ENCODE measurements around the gene KIF22.

Gene KIF22

GRCh38 chr16:29837841-29838240, 47.3 kb downstream of the KIF22 start:
- TF ChIP-seq, protein P1, sequence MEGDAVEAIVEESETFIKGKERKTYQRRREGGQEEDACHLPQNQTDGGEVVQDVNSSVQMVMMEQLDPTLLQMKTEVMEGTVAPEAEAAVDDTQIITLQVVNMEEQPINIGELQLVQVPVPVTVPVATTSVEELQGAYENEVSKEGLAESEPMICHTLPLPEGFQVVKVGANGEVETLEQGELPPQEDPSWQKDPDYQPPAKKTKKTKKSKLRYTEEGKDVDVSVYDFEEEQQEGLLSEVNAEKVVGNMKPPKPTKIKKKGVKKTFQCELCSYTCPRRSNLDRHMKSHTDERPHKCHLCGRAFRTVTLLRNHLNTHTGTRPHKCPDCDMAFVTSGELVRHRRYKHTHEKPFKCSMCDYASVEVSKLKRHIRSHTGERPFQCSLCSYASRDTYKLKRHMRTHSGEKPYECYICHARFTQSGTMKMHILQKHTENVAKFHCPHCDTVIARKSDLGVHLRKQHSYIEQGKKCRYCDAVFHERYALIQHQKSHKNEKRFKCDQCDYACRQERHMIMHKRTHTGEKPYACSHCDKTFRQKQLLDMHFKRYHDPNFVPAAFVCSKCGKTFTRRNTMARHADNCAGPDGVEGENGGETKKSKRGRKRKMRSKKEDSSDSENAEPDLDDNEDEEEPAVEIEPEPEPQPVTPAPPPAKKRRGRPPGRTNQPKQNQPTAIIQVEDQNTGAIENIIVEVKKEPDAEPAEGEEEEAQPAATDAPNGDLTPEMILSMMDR (IDR thresholded peaks at IDR 0.05; ENCODE audit: insufficient read depth, low read length, poor library complexity, severe bottlenecking), result no peak
- H3K4me3 ChIP-seq (replicated peaks; ENCODE audit: low read depth, low read length), result no peak overlapping the region
- peaks cover 29% of the 10 kb centered on the region for H3K36me3 ChIP-seq (ENCODE audit: control insufficient read depth, insufficient read depth, low read length)
- H3K27me3 ChIP-seq (replicated peaks; ENCODE audit: control insufficient read depth, insufficient read depth, low read length), result no peaks in the 10 kb centered on the region
- no peak for DNase-seq (ENCODE audit: extremely low read depth, insufficient read length)

GRCh38 chr16:29839822-29840221, 49.3 kb downstream of the KIF22 start:
- TF ChIP-seq, protein P1 (IDR thresholded peaks at IDR 0.05; ENCODE audit: insufficient read depth, low read length, poor library complexity, severe bottlenecking), result no peak
- peaks cover 23% of the 10 kb centered on the region for H3K36me3 ChIP-seq (ENCODE audit: control insufficient read depth, insufficient read depth, low read length)
- no peaks in the 10 kb centered on the region for H3K27me3 ChIP-seq (replicated peaks; ENCODE audit: control insufficient read depth, insufficient read depth, low read length)
- DNase-seq (ENCODE audit: extremely low read depth, insufficient read length), result no peak
- no peak overlapping the region for H3K4me3 ChIP-seq (replicated peaks; ENCODE audit: low read depth, low read length)

GRCh38 chr16:29840240-29840639, 49.7 kb downstream of the KIF22 start:
- DNase-seq (ENCODE audit: extremely low read depth, insufficient read length), result no peak
- H3K27me3 ChIP-seq (replicated peaks; ENCODE audit: control insufficient read depth, insufficient read depth, low read length), result no peaks in the 10 kb centered on the region
- no peak overlapping the region for H3K4me3 ChIP-seq (replicated peaks; ENCODE audit: low read depth, low read length)
- TF ChIP-seq, protein P1 (IDR thresholded peaks at IDR 0.05; ENCODE audit: insufficient read depth, low read length, poor library complexity, severe bottlenecking), result no peak
- peaks cover 24% of the 10 kb centered on the region for H3K36me3 ChIP-seq (ENCODE audit: control insufficient read depth, insufficient read depth, low read length)

DNA sequence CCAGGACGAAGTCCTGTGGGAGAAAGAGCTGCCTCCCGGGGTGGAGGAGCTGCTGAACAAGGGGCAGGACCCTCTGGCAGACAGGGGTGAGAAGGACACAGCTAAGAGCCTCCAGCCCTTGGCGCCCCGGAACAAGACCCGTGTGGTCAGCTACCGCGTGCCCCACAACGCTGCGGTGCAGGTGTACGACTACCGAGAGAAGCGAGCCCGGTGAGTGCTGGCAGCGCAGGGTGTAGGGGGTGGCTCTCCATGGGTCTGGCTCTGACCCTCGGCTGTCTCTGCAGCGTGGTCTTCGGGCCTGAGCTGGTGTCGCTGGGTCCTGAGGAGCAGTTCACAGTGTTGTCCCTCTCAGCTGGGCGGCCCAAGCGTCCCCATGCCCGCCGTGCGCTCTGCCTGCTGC, 51.1 kb downstream of the KIF22 start:
- no peak overlapping the region for H3K4me3 ChIP-seq (replicated peaks; ENCODE audit: low read depth, low read length)

DNA sequence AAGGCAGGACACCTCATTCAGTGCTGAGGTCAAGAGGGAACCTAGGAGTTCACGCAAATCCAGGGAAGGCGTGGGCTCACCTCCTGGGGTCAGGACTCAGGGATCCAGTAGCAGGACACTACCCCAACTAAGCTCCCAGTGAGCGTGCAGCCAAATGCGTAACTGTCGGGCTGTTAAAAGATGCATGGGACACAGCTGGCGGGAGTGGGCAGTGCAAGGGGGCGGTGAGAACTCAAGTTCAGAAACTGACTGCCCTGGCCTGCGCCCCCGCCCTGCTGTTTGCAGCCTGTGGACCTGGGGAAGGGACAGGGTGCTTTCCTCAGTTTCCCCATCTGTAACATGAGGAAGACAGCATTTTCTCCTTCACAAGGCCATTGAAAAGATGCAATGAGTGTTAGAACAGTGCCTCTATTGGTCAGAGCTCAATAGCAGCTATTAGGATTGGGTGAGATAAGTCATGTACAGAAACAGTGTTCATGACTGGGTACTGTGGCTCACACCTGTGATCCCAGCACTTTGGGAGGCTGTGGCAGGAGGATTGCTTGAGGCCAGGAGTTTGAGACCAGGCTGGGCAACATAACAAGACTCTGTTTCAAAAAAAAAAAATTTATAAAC, 52.3 kb downstream of the KIF22 start:
- no peak overlapping the region for H3K4me3 ChIP-seq (replicated peaks; ENCODE audit: low read depth, low read length)
- TF ChIP-seq, protein P1 (IDR thresholded peaks at IDR 0.05; ENCODE audit: insufficient read depth, low read length, poor library complexity, severe bottlenecking), result no peak
- peaks cover 31% of the 10 kb centered on the region for H3K36me3 ChIP-seq (ENCODE audit: control insufficient read depth, insufficient read depth, low read length)
- no peaks in the 10 kb centered on the region for H3K27me3 ChIP-seq (replicated peaks; ENCODE audit: control insufficient read depth, insufficient read depth, low read length)
- DNase-seq (ENCODE audit: extremely low read depth, insufficient read length), result no peak

More for the DNA sequence above, 51.1 kb downstream of the KIF22 start:
- H3K27me3 ChIP-seq (replicated peaks; ENCODE audit: control insufficient read depth, insufficient read depth, low read length), result no peaks in the 10 kb centered on the region
- H3K36me3 ChIP-seq (ENCODE audit: control insufficient read depth, insufficient read depth, low read length), result peaks cover 28% of the 10 kb centered on the region
- TF ChIP-seq, protein P1 (IDR thresholded peaks at IDR 0.05; ENCODE audit: insufficient read depth, low read length, poor library complexity, severe bottlenecking), result no peak
- DNase-seq (ENCODE audit: extremely low read depth, insufficient read length), result no peak

DNA sequence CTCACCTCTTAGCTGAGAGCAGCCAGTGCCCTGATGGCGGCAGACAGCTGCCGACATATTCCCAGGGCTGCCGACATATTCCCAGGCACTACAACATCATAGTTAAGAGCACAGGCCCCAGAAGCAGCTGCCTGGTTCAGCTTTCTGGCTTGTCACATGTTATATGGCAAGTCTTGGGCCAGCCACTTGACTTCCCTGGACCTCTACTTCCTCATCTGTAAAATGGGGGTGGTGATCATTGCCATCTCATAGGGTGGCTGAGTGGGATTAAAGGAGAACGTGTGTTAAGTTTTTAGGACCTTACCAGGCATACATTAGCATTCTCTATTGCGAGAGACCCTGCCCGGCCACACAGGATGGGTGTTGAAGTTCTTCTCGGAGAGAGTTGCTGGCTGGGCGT, 53.4 kb downstream of the KIF22 start:
- no peak for DNase-seq (ENCODE audit: extremely low read depth, insufficient read length)
- TF ChIP-seq, protein P1 (IDR thresholded peaks at IDR 0.05; ENCODE audit: insufficient read depth, low read length, poor library complexity, severe bottlenecking), result no peak
- H3K36me3 ChIP-seq (ENCODE audit: control insufficient read depth, insufficient read depth, low read length), result peaks cover 31% of the 10 kb centered on the region
- H3K4me3 ChIP-seq (replicated peaks; ENCODE audit: low read depth, low read length), result no peak overlapping the region
- no peaks in the 10 kb centered on the region for H3K27me3 ChIP-seq (replicated peaks; ENCODE audit: control insufficient read depth, insufficient read depth, low read length)

Measured in GM06990 (cell line).